ENCODE data around the gene FAM20B.

FAM20B gene

GRCh38 chr1:179053486-179053885 lies 27.8 kb downstream of the FAM20B start:
- DNase-seq (ENCODE audit: extremely low read depth, low read depth) = no peak
- TF ChIP-seq CTCF (IDR thresholded peaks at IDR 0.05; ENCODE audit: low read depth, low read length) = no peak

GRCh38 chr1:179055937-179056336 lies 30.2 kb downstream of the FAM20B start:
- TF ChIP-seq CTCF (IDR thresholded peaks at IDR 0.05; ENCODE audit: low read depth, low read length) = no peak
- no peak for DNase-seq (ENCODE audit: extremely low read depth, low read depth)

GRCh38 chr1:179058487-179059483 lies 33.1 kb downstream of the FAM20B start:
- DNase-seq (ENCODE audit: extremely low read depth, low read depth) = no peak
- TF ChIP-seq CTCF (IDR thresholded peaks at IDR 0.05; ENCODE audit: low read depth, low read length) = no peak

- DNase-seq (ENCODE audit: extremely low read depth, low read depth) = no peak
- TF ChIP-seq CTCF (IDR thresholded peaks at IDR 0.05; ENCODE audit: low read depth, low read length) = no peak
Measured at GRCh38 chr1:179061360-179062282, 35.9 kb downstream of the FAM20B start.

- TF ChIP-seq CTCF (IDR thresholded peaks at IDR 0.05; ENCODE audit: low read depth, low read length) = no peak
Measured at GRCh38 chr1:179066471-179066870, 40.8 kb downstream of the FAM20B start.

GRCh38 chr1:179077396-179077795 lies 51.7 kb downstream of the FAM20B start:
- no peak for DNase-seq (ENCODE audit: extremely low read depth, low read depth)
- TF ChIP-seq CTCF (IDR thresholded peaks at IDR 0.05; ENCODE audit: low read depth, low read length) = no peak

More at GRCh38 chr1:179066471-179066870, 40.8 kb downstream of the FAM20B start:
- DNase-seq (ENCODE audit: extremely low read depth, low read depth) = no peak
